H1 (cell line): ENCODE data around the gene ALDH3B1. TPM values are rescaled to one million over a fixed set of nuclear protein-coding genes. Genes with fewer than 3 reads are reported as not detected.
A peak's percentile ranks its signal among the peaks of the same experiment; 100 is the strongest.

Source experiments
- CTCF ChIA-PET: fragments of 300-600 bp; sonication (Branson Sonifier 250); formaldehyde crosslinking; loops from one replicate; lab custom pipeline; 2021; ENCODE audit not compliant: partially characterized antibody; lab: Charles Lee
- POLR2A ChIA-PET: fragments of 300-600 bp; sonication (Branson Sonifier 250); formaldehyde crosslinking; loops from one replicate; lab custom pipeline; 2021; ENCODE audit warnings: inconsistent platforms; ENCODE audit not compliant: partially characterized antibody; lab: Charles Lee
- DNase-seq, 2 experiments: peaks; one replicate each; pipeline versions ENCODE4 v3.0.0 to v3.0.0-alpha.2; 2010 to 2022; ENCODE audit warnings: low spot score in 2 of 2, low read depth in 1 of 2, mixed read lengths in 1 of 2
- FAIRE-seq: peaks from 2 replicates; lab custom pipeline; 2011; peaks lifted over from hg19 to GRCh38; lab: Jason Lieb, UNC
- H2AFZ ChIP-seq: 2 replicates; pipeline ENCODE4 v1.8.1; 2012; ENCODE audit warnings: low read length, inconsistent platforms
- H2AK5ac ChIP-seq: 2 replicates; pipeline ENCODE4 v1.6.1; 2013; ENCODE audit warnings: low read depth, low read length
- H2BK120ac ChIP-seq: replicated peaks from 2 replicates; pipeline ENCODE3; 2013; ENCODE audit warnings: low read depth, low read length, inconsistent platforms
- H2BK12ac ChIP-seq: 2 replicates; pipeline ENCODE4 v1.6.1; 2013; ENCODE audit warnings: low read depth, low read length
- H2BK15ac ChIP-seq: 2 replicates; pipeline ENCODE4 v1.6.1; 2013; ENCODE audit warnings: low read length
- H2BK20ac ChIP-seq: 2 replicates; pipeline ENCODE4 v1.6.1; 2013; ENCODE audit warnings: low read length
- H2BK5ac ChIP-seq: 2 replicates; pipeline ENCODE4 v1.6.1; 2013; ENCODE audit warnings: low read depth, low read length
- H3K14ac ChIP-seq: 2 replicates; pipeline ENCODE4 v1.6.1; 2013; ENCODE audit warnings: inconsistent platforms; ENCODE audit not compliant: insufficient read length
- H3K18ac ChIP-seq: 2 replicates; pipeline ENCODE4 v1.6.1; 2013; ENCODE audit warnings: low read length; ENCODE audit errors: extremely low read depth
- H3K23ac ChIP-seq: 2 replicates; pipeline ENCODE4 v1.6.1; 2013; ENCODE audit warnings: inconsistent platforms; ENCODE audit not compliant: insufficient read length
- H3K23me2 ChIP-seq: 2 replicates; pipeline ENCODE4 v1.6.1; 2013; ENCODE audit warnings: low read depth, low read length
- H3K27ac ChIP-seq: 2 replicates; pipeline ENCODE4 v1.6.1; 2011; ENCODE audit warnings: low read depth, low read length, inconsistent platforms
- H3K27me3 ChIP-seq, 4 experiments: replicated peaks in 1 of 4; 1 replicate in 1 of 4; 2 replicates in 3 of 4; pipeline versions ENCODE4 v1.6.1 to v1.8.1; 2011 to 2013; ENCODE audit warnings: low read length in 3 of 4, mild to moderate bottlenecking in 3 of 4, inconsistent platforms in 2 of 4, mixed read lengths in 2 of 4, moderate library complexity in 1 of 4; ENCODE audit not compliant: control insufficient read depth in 3 of 4, insufficient read depth in 3 of 4; ENCODE audit errors: extremely low read depth in 1 of 4
- H3K36me3 ChIP-seq, 4 experiments: 2 replicates each; pipeline versions ENCODE4 v1.6.1 to v1.8.1; 2011 to 2013; ENCODE audit warnings: mild to moderate bottlenecking in 4 of 4, low read length in 3 of 4, moderate library complexity in 2 of 4, control low read depth in 1 of 4, inconsistent platforms in 1 of 4; ENCODE audit not compliant: insufficient read depth in 4 of 4, control insufficient read depth in 2 of 4
- H3K4ac ChIP-seq: replicated peaks from 2 replicates; pipeline ENCODE3; 2013; ENCODE audit warnings: low read length, low read depth, mixed read lengths, inconsistent platforms; ENCODE audit not compliant: insufficient read length
- H3K4me1 ChIP-seq, 4 experiments: replicated peaks in 1 of 4; 1 replicate in 1 of 4; 2 replicates in 3 of 4; pipeline versions ENCODE4 v1.6.1 to v1.8.1; 2011 to 2013; ENCODE audit warnings: low read length in 3 of 4, inconsistent platforms in 2 of 4, mixed read lengths in 1 of 4; ENCODE audit not compliant: insufficient read depth in 4 of 4, control insufficient read depth in 3 of 4
- H3K4me2 ChIP-seq, 2 experiments: 2 replicates each; pipeline versions ENCODE4 v1.6.1 to v1.8.1; 2011 to 2013; ENCODE audit warnings: low read depth in 2 of 2, low read length in 2 of 2, control low read depth in 1 of 2, inconsistent platforms in 1 of 2, mild to moderate bottlenecking in 1 of 2; ENCODE audit not compliant: insufficient read depth in 1 of 2
- H3K4me3 ChIP-seq, 4 experiments: fragments of 200-600, 300-600 bp in 1 of 4; sonication (generic), shearing (Covaris generic), sonication (Bioruptor Twin) in 1 of 4; 2 replicates each; pipeline versions ENCODE4 v1.5.1 to v1.8.1; 2011 to 2016; ENCODE audit warnings: low read length in 4 of 4, low read depth in 3 of 4, control low read depth in 2 of 4, inconsistent platforms in 2 of 4, mild to moderate bottlenecking in 2 of 4, mixed read lengths in 1 of 4, moderate library complexity in 1 of 4; ENCODE audit not compliant: insufficient read depth in 2 of 4; ENCODE audit errors: extremely low read depth in 1 of 4
- H3K56ac ChIP-seq: replicated peaks from 2 replicates; pipeline ENCODE3; 2013; ENCODE audit warnings: low read depth, mild to moderate bottlenecking, mixed read lengths, low read length, inconsistent platforms; ENCODE audit not compliant: insufficient read length
- H3K79me1 ChIP-seq: 2 replicates; pipeline ENCODE4 v1.6.1; 2013; ENCODE audit warnings: low read depth, low read length, control low read depth
- H3K79me2 ChIP-seq, 2 experiments: 2 replicates each; pipeline versions ENCODE4 v1.6.1 to v1.8.1; 2012 to 2013; ENCODE audit warnings: low read length in 2 of 2, mild to moderate bottlenecking in 2 of 2, inconsistent platforms in 1 of 2; ENCODE audit not compliant: insufficient read depth in 2 of 2, control insufficient read depth in 1 of 2
- H3K9ac ChIP-seq, 4 experiments: replicated peaks in 1 of 4; 1 replicate in 1 of 4; 2 replicates in 3 of 4; pipeline versions ENCODE4 v1.6.1 to v1.8.1; 2011 to 2013; ENCODE audit warnings: low read depth in 3 of 4, low read length in 3 of 4, control low read depth in 2 of 4, mild to moderate bottlenecking in 2 of 4, moderate library complexity in 2 of 4, inconsistent platforms in 1 of 4; ENCODE audit errors: extremely low read depth in 1 of 4
- H3K9me3 ChIP-seq, 2 experiments: 2 replicates each; pipeline versions ENCODE4 v1.6.1 to v1.8.1; 2012 to 2013; ENCODE audit warnings: mild to moderate bottlenecking in 2 of 2, moderate library complexity in 2 of 2, control low read depth in 1 of 2, inconsistent platforms in 1 of 2, low read depth in 1 of 2, low read length in 1 of 2, mixed read lengths in 1 of 2; ENCODE audit not compliant: insufficient read depth in 2 of 2
- H4K20me1 ChIP-seq, 2 experiments: replicated peaks in 1 of 2; 2 replicates each; pipeline versions ENCODE3 to v1.8.1; 2011 to 2013; ENCODE audit warnings: inconsistent platforms in 2 of 2, low read length in 2 of 2, mild to moderate bottlenecking in 1 of 2; ENCODE audit not compliant: insufficient read depth in 2 of 2, control insufficient read depth in 1 of 2
- H4K5ac ChIP-seq: 2 replicates; pipeline ENCODE4 v1.6.1; 2013; ENCODE audit warnings: low read length, low read depth, mixed read lengths, inconsistent platforms; ENCODE audit not compliant: insufficient read length
- H4K8ac ChIP-seq: 2 replicates; pipeline ENCODE4 v1.8.0; 2013; ENCODE audit warnings: mild to moderate bottlenecking, moderate library complexity, low read length, inconsistent platforms; ENCODE audit not compliant: insufficient read depth; ENCODE audit errors: extremely low read depth
- H4K91ac ChIP-seq: replicated peaks from 2 replicates; pipeline ENCODE3; 2013; ENCODE audit warnings: low read length, mixed read lengths, inconsistent platforms; ENCODE audit not compliant: insufficient read length
- CHD2 ChIP-seq: IDR thresholded peaks from 2 replicates; pipeline ENCODE4 v1.6.1; 2012; ENCODE audit warnings: low read length, improper control_type of control experiment
- GABPA ChIP-seq: IDR thresholded peaks from 2 replicates; pipeline ENCODE4 v1.6.1; 2011; ENCODE audit warnings: mild to moderate bottlenecking, low read length, moderate library complexity, borderline replicate concordance; ENCODE audit not compliant: insufficient read depth
- KDM1A ChIP-seq: fragments of 200-600, 300-600 bp; sonication (generic); IDR thresholded peaks from 2 replicates; pipeline ENCODE4 v1.7.1; 2016; ENCODE audit warnings: mild to moderate bottlenecking, low read length, borderline replicate concordance
- KDM4A ChIP-seq: IDR thresholded peaks from one replicate; pipeline ENCODE4 v1.7.1; 2012; ENCODE audit warnings: low read depth, mild to moderate bottlenecking, moderate library complexity, low read length, inconsistent platforms; ENCODE audit not compliant: severe bottlenecking
- MAFK ChIP-seq: IDR thresholded peaks from 2 replicates; pipeline ENCODE4 v1.6.1; 2012; ENCODE audit warnings: low read depth, mild to moderate bottlenecking, improper control_type of control experiment, low read length
- MAX ChIP-seq: IDR thresholded peaks from 2 replicates; pipeline ENCODE4 v1.6.1; 2012; ENCODE audit warnings: inconsistent platforms
- NRF1 ChIP-seq: IDR thresholded peaks from 2 replicates; pipeline ENCODE4 v1.6.1; 2011; ENCODE audit warnings: mild to moderate bottlenecking, low read depth, low read length, improper control_type of control experiment
- POU5F1 ChIP-seq: IDR thresholded peaks from 2 replicates; pipeline ENCODE4 v1.6.1; 2011; ENCODE audit warnings: low read depth, mild to moderate bottlenecking, low read length, moderate library complexity
- SRF ChIP-seq: IDR thresholded peaks from 2 replicates; pipeline ENCODE4 v1.6.1; 2011; ENCODE audit warnings: mild to moderate bottlenecking, low read depth, low read length, moderate library complexity
- TCF12 ChIP-seq: IDR thresholded peaks from 2 replicates; pipeline ENCODE4 v1.6.1; 2011; ENCODE audit warnings: low read depth, mild to moderate bottlenecking, low read length
- YY1 ChIP-seq: IDR thresholded peaks from 2 replicates; pipeline ENCODE4 v1.6.1; 2011; ENCODE audit warnings: low read depth, mild to moderate bottlenecking, low read length
- ZNF274 ChIP-seq: IDR thresholded peaks from 2 replicates; pipeline ENCODE4 v1.7.0; 2012; ENCODE audit warnings: low read length, borderline replicate concordance; ENCODE audit errors: extremely low read depth
- WGBS, 2 experiments: shearing (Covaris generic) in 1 of 2; methylation state at CpG; one replicate each; pipeline versions ENCODE4 v1.1.6 to v1.1.7; 2013 to 2015; ENCODE audit warnings: low lambda C conversion rate in 2 of 2, mixed read lengths in 2 of 2, inconsistent platforms in 1 of 2, low coverage in 1 of 2, missing lambda C conversion rate in 1 of 2; ENCODE audit not compliant: insufficient replicate concordance in 2 of 2, insufficient coverage in 1 of 2, insufficient read length in 1 of 2; ENCODE audit errors: extremely low coverage in 1 of 2, missing lambda C conversion rate in 1 of 2; 5-methylcytosine and 5-hydroxymethylcytosine counted together
- polyA plus RNA-seq, 7 experiments: library from polyadenylated mRNA; depleted of rRNA in 3 of 7; stranded (reverse) in 5 of 7; unstranded in 2 of 7; fragments of >200 nt in 5 of 7; fragments of 200-250 nt in 2 of 7; gene quantifications; 1 replicate in 5 of 7; 2 replicates in 1 of 7; 4 replicates in 1 of 7; pipeline versions ENCODE4 v1.2.1 to v1.2.3, GENCODE V29; 2011 to 2013; ENCODE audit warnings: missing spikeins in 2 of 7, mixed read lengths in 2 of 7
- total RNA-seq: library from RNA; stranded (reverse); fragmentation: NEBNext Ultra II Directional; extraction: Animal tissue kit (Norgen Biotek cat#: 25700); gene quantifications from 2 replicates; pipeline ENCODE4 v1.2.1, GENCODE V29; 2021

ALDH3B1 gene
- total and polyA plus RNA-seq, 2 of the 8 experiments (the other 6 are each of a cell fraction or from before 2014, with no cell fraction given), result 0.32 to 0.47 TPM

GRCh38 chr11:68004551-68005335 lies 5.4 kb upstream of the ALDH3B1 start:
- no peak overlapping the region for H3K23ac ChIP-seq
- peak overlapping the region; percentile 61; the same call in 1 of the 2 replicates for H2AFZ ChIP-seq
- peak overlapping the region; percentile 65; the same call in 1 of the 2 replicates for H2AK5ac ChIP-seq
- peak overlapping the region; percentile 24 for H2BK120ac ChIP-seq
- no peak for DNase-seq
- H3K9me3 ChIP-seq, result no peaks in the 10 kb centered on the region
- H3K27me3 ChIP-seq, result peaks cover 0 to 5% (median under 1%) of the 10 kb centered on the region in 4 experiments; a peak in 2 of 7 replicates
- H3K14ac ChIP-seq, result no peak overlapping the region
- H3K9ac ChIP-seq, result no peak overlapping the region
- peak overlapping the region; percentile 66 for H4K8ac ChIP-seq
- H2BK15ac ChIP-seq, result peak overlapping the region; percentile 12; the same call in 1 of the 2 replicates
- no peak overlapping the region for H4K5ac ChIP-seq
- no peaks in the 10 kb centered on the region for H3K79me2 ChIP-seq
- CTCF ChIA-PET, result interaction anchor here (0.9 to 3.4 kb wide), 3 partner anchors 11 to 17 kb away, joined by 3 to 19 read pairs (median 4); no protein-coding TSS in a partner anchor
- peak overlapping the region in 2 of 4 experiments; percentile 39 to 76; a peak in 3 of 8 replicates for H3K4me3 ChIP-seq
- H3K79me1 ChIP-seq, result no peaks in the 10 kb centered on the region
- H2BK12ac ChIP-seq, result peak overlapping the region; percentile 45; the same call in 1 of the 2 replicates
- WGBS, 2 experiments, result 92% methylated on average over 12 of the region's 14 CpGs; no CpG with 5 or more reads in 1 of the 2 experiments
- H3K4ac ChIP-seq, result peak overlapping the region; percentile 83
- no peak overlapping the region for H2BK5ac ChIP-seq
- peak overlapping the region; percentile 99 for H4K91ac ChIP-seq
- H3K27ac ChIP-seq, result no peak overlapping the region
- H3K4me2 ChIP-seq, result peak overlapping the region; percentile 39 to 57
- no peak for FAIRE-seq
- POLR2A ChIA-PET, result no interaction called here
- H3K56ac ChIP-seq, result no peak overlapping the region
- H3K36me3 ChIP-seq, result no peaks in the 10 kb centered on the region
- peaks cover 0 to 2% of the 10 kb centered on the region in 2 experiments for H4K20me1 ChIP-seq
- H3K18ac ChIP-seq, result peak overlapping the region; percentile 71; the same call in 1 of the 2 replicates
- H3K23me2 ChIP-seq, result peaks cover 12% of the 10 kb centered on the region
- 0 out of 2 replicates have a peak overlapping the region, but pooled peaks have one; percentile 1 for H2BK20ac ChIP-seq
- H3K4me1 ChIP-seq, result peaks cover 0 to 12% (median 4%) of the 10 kb centered on the region in 4 experiments; a peak in 5 of 7 replicates
- TF ChIP-seq CHD2 (no peak), KDM1A (no peak), KDM4A (no peak), SRF (no peak), ZNF274 (no peak), POU5F1 (no peak), GABPA (no peak), MAX (no peak), MAFK (no peak), NRF1 (no peak), YY1 (no peak), TCF12 (no peak)
